Measurements from ENCODE around the gene RPS15A.

DNA sequence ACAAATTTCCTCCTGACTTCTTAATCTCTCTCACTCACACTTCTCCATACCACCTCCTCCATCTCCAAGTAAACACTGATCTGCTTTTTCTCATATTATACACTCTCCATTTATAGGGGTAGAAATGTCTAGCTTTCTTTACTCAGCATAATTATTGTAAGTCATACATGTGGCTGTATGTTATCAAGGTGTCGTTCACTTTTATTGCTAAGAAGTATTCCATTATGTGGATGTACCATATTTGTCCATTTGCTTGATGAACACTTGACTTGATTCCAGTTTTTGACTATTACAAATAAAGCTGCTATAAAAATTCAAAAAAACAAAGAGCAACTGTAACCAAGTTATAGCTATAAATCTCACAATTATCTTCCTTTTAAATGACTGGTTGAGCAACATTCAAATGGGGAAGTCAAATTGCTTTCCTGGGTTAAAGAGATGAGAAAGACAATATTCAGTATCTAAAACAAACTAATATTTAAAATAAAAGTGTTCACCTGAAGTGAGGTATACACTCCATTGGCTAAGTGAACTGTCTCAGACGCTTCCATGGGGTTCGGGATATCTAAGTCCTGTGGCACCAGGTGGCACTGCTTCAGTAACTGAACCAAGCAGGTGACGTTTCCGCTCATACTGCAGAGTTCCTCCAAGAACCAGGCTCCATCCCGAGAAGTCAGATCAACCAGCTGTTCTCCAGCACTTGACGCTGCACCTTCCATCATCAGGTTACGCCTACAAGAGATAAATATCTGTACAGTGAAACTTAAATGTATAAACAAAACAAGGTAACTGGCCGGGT lies 43.8 kb upstream of the RPS15A start:
- TF ChIP-seq CTCF (IDR thresholded peaks at IDR 0.05) (no peak), POLR2A (IDR thresholded peaks at IDR 0.05) (no peak)

Measured in right lobe of liver (tissue), 4 donors.